Astrocyte of the spinal cord (primary cell): Measurements from ENCODE around the gene FAR2.
"Not testable (repeated sequence)": the region's sequence is repeated elsewhere in the genome, so short reads cannot be mapped to it uniquely, and the experiment has no call there.

Source experiments
- DNase-seq: peaks from one replicate; pipeline ENCODE4 v3.0.0; 2011; ENCODE audit warnings: low read depth, low spot score
- H3K4me3 ChIP-seq: 2 replicates; pipeline ENCODE4 v1.5.1; 2011; ENCODE audit warnings: low read depth, mild to moderate bottlenecking, low read length, moderate library complexity
- CTCF ChIP-seq: IDR thresholded peaks from 2 replicates; pipeline ENCODE4 v1.5.1; 2012; ENCODE audit warnings: low read depth, mild to moderate bottlenecking, low read length, inconsistent platforms
- in situ Hi-C: cut with HindIII; loops from 2 replicates; pipeline ENCODE4 v1.10.0; 2017; ENCODE audit warnings: low sequenced_read_pairs

The FAR2 gene

GRCh38 chr12:29282031-29282816, 133.1 kb downstream of the FAR2 start:
- no peak overlapping the region for H3K4me3 ChIP-seq
- in situ Hi-C loops, result no loop called here
- no peak for TF ChIP-seq CTCF
- no peak for DNase-seq

- no peak for TF ChIP-seq CTCF
- peak; percentile 43 for DNase-seq
- in situ Hi-C loops, result no loop called here
Measured at GRCh38 chr12:29283969-29284700, 135.1 kb downstream of the FAR2 start.

GRCh38 chr12:29286081-29286790, 137.2 kb downstream of the FAR2 start:
- no peak overlapping the region for H3K4me3 ChIP-seq
- in situ Hi-C loops, result no loop called here
- DNase-seq, result peak; percentile 45
- no peak for TF ChIP-seq CTCF

More at GRCh38 chr12:29283969-29284700, 135.1 kb downstream of the FAR2 start:
- H3K4me3 ChIP-seq, result no peak overlapping the region

- H3K4me3 ChIP-seq, result no peak overlapping the region
- in situ Hi-C loops, result no loop called here
- no peak for TF ChIP-seq CTCF
- no peak for DNase-seq
Measured at GRCh38 chr12:29287622-29288021, 138.5 kb downstream of the FAR2 start.

- in situ Hi-C loops, result no loop called here
- H3K4me3 ChIP-seq, result no peak overlapping the region
- DNase-seq, result peak; percentile 8
- no peak for TF ChIP-seq CTCF
Measured at GRCh38 chr12:29288031-29288430, 139.0 kb downstream of the FAR2 start.

GRCh38 chr12:29290475-29290874, 141.4 kb downstream of the FAR2 start:
- DNase-seq, in situ Hi-C loops, H3K4me3 ChIP-seq: not testable (repeated sequence)

- TF ChIP-seq CTCF, result no peak
- DNase-seq, result no peak
- no peak overlapping the region for H3K4me3 ChIP-seq
- in situ Hi-C loops, result no loop called here
Measured at GRCh38 chr12:29291226-29291625, 142.1 kb downstream of the FAR2 start.
